Ectodermal cell (in vitro differentiated cells): ENCODE results near the gene CAPN5.

Experiments used
- H3K27ac ChIP-seq: 2 replicates; pipeline ENCODE4 v1.7.0; 2013; ENCODE audit warnings: mild to moderate bottlenecking, low read depth, low read length; ENCODE audit not compliant: insufficient read depth, poor library complexity, severe bottlenecking
- H3K27me3 ChIP-seq: 2 replicates; pipeline ENCODE4 v1.7.0; 2013; ENCODE audit warnings: mild to moderate bottlenecking, low read length; ENCODE audit not compliant: insufficient read depth, control insufficient read depth, poor library complexity, severe bottlenecking
- H3K36me3 ChIP-seq: one replicate; pipeline ENCODE4 v1.7.0; 2013; ENCODE audit warnings: low read length; ENCODE audit not compliant: control insufficient read depth, insufficient read depth
- H3K4me1 ChIP-seq: one replicate; pipeline ENCODE4 v1.7.0; 2013; ENCODE audit warnings: low read length; ENCODE audit not compliant: control insufficient read depth, insufficient read depth
- H3K4me3 ChIP-seq: 2 replicates; pipeline ENCODE4 v1.7.0; 2013; ENCODE audit warnings: low read depth, low read length, control low read depth; ENCODE audit not compliant: insufficient read depth
- H3K9me3 ChIP-seq: 2 replicates; pipeline ENCODE4 v1.7.0; 2013; ENCODE audit warnings: mild to moderate bottlenecking, low read length, moderate library complexity; ENCODE audit not compliant: control insufficient read depth
- WGBS, 2 experiments: methylation state at CpG; one replicate each; pipeline ENCODE4 v1.1.7; 2013; ENCODE audit warnings: missing lambda C conversion rate in 2 of 2; 5-methylcytosine and 5-hydroxymethylcytosine counted together

Gene CAPN5

GRCh38 chr11:77100166-77101042 lies 33.6 kb downstream of the CAPN5 start:
- Histone ChIP-seq H3K4me1 (peaks cover 3% of the 10 kb centered on the region), H3K9me3 (no peaks in the 10 kb centered on the region), H3K27ac (no peak overlapping the region), H3K4me3 (no peak overlapping the region), H3K36me3 (no peaks in the 10 kb centered on the region), H3K27me3 (no peaks in the 10 kb centered on the region)
- 92 to 93% methylated on average over 14 of the region's 14 CpGs for WGBS, 2 experiments

GRCh38 chr11:77101043-77101537 lies 34.3 kb downstream of the CAPN5 start:
- no peaks in the 10 kb centered on the region for H3K27me3 ChIP-seq
- WGBS, 2 experiments, result 92 to 97% methylated on average over 5 of the region's 5 CpGs
- no peaks in the 10 kb centered on the region for H3K4me1 ChIP-seq
- H3K9me3 ChIP-seq, result no peaks in the 10 kb centered on the region
- H3K4me3 ChIP-seq, result no peak overlapping the region
- no peak overlapping the region for H3K27ac ChIP-seq
- H3K36me3 ChIP-seq, result no peaks in the 10 kb centered on the region

- no peak within 1 kb of the TSS for H3K4me3 ChIP-seq
Observed at GRCh38 chr11:77102246-77103210, 35.8 kb downstream of the CAPN5 start, which contains the start of gene OMP. Gene OMP, plus strand, starts transcription at chr11:77102840. Its CDS starts 0 bp downstream, at chr11:77102840.

DNA sequence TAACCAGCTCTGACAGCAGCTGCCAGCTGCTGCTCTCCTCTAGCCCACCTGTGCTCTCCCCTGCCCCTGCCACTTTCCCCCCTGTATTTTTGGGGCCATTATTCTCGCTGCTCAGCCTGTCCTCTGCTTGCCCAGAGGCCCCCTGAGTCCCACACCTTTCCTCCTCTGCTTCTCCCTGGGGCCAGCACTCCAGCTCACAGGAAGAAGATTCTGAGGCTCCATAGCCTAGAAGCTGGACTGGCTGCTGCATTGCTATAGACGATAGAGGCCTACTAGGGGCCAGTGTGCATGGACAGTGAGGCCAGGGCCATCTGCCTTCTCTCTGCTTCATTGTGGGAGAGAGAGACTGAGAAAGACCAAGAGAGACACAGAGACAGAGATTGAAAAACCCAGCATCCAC lies 36.5 kb downstream of the CAPN5 start:
- H3K36me3 ChIP-seq, result no peaks in the 10 kb centered on the region
- 89 to 93% methylated on average over 2 of the region's 2 CpGs for WGBS, 2 experiments
- no peaks in the 10 kb centered on the region for H3K4me1 ChIP-seq
- H3K9me3 ChIP-seq, result no peaks in the 10 kb centered on the region
- H3K27me3 ChIP-seq, result no peaks in the 10 kb centered on the region
- no peak overlapping the region for H3K4me3 ChIP-seq
- no peak overlapping the region for H3K27ac ChIP-seq

More at GRCh38 chr11:77102246-77103210, 35.8 kb downstream of the CAPN5 start, which contains the start of gene OMP:
- H3K27ac ChIP-seq, result no peak within 1 kb of the TSS
- H3K36me3 ChIP-seq, result no peaks in the 10 kb centered on the region
- H3K4me1 ChIP-seq, result no peaks in the 10 kb centered on the region
- H3K9me3 ChIP-seq, result no peaks in the 10 kb centered on the region
- whole genome bisulfite sequencing, 2 experiments, result 95% methylated on average over 37 of the region's 37 CpGs
- no peaks in the 10 kb centered on the region for H3K27me3 ChIP-seq

DNA sequence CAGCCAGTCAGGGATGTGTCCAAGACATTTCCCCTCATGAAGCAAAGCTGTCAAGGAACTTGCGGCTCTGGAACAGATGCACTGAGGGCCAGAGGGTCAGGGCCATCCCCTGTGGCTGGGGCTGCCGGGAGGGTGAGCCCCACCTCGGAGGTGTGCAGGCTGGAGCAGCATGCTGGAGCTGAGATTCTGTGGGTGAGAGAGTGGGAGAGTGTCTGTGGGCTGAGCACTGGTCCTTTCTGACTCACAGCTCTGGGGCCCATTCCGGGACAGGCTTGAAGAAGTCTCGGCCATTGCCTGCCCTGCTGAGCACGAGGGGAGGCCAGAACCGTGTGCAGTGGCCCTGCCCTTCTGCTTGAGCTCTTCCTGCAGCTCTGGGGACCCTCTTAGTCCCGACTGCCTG lies 38.0 kb downstream of the CAPN5 start:
- 91 to 95% methylated on average over 8 of the region's 8 CpGs for whole genome bisulfite sequencing, 2 experiments
- Histone ChIP-seq H3K27ac (no peak overlapping the region), H3K27me3 (no peaks in the 10 kb centered on the region), H3K4me1 (no peaks in the 10 kb centered on the region), H3K36me3 (no peaks in the 10 kb centered on the region), H3K9me3 (no peaks in the 10 kb centered on the region), H3K4me3 (no peak overlapping the region)

- Histone ChIP-seq H3K27me3 (no peaks in the 10 kb centered on the region), H3K36me3 (no peaks in the 10 kb centered on the region), H3K27ac (no peak overlapping the region), H3K9me3 (no peaks in the 10 kb centered on the region), H3K4me3 (no peak overlapping the region), H3K4me1 (no peaks in the 10 kb centered on the region)
- WGBS, 2 experiments, result 90 to 91% methylated on average over 7 of the region's 7 CpGs
Observed at GRCh38 chr11:77106321-77106720, 39.5 kb downstream of the CAPN5 start.

GRCh38 chr11:77106759-77107158 lies 40.0 kb downstream of the CAPN5 start:
- H3K27ac ChIP-seq, result no peak overlapping the region
- H3K4me3 ChIP-seq, result no peak overlapping the region
- 95 to 96% methylated on average over 13 of the region's 13 CpGs for WGBS, 2 experiments
- H3K4me1 ChIP-seq, result no peaks in the 10 kb centered on the region
- H3K9me3 ChIP-seq, result no peaks in the 10 kb centered on the region
- H3K27me3 ChIP-seq, result no peaks in the 10 kb centered on the region
- no peaks in the 10 kb centered on the region for H3K36me3 ChIP-seq

DNA sequence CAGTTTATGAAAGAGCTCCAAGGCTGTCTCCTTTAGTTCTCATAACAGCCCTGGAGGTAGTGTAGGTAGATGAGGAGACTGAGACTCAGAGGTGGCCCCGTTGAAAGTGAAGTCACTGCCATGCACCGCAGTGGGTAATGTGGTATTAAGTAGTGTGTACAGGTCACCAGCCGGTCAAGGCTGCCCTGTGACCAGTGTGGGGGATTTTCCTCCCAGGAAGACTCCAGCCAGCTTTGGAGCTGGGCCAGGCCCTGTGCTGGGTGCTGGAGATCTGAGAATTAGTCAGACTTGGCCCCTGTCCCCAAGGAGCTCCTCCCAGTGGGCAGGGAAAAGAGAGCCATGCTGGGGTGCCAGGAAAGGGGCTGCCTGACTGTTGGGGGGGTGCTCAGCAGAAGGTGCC lies 41.2 kb downstream of the CAPN5 start:
- Histone ChIP-seq H3K36me3 (no peaks in the 10 kb centered on the region), H3K9me3 (no peaks in the 10 kb centered on the region), H3K27me3 (no peaks in the 10 kb centered on the region), H3K4me1 (peaks cover 2% of the 10 kb centered on the region), H3K27ac (no peak overlapping the region), H3K4me3 (no peak overlapping the region)
- 93 to 97% methylated on average over 3 of the region's 3 CpGs for WGBS, 2 experiments

DNA sequence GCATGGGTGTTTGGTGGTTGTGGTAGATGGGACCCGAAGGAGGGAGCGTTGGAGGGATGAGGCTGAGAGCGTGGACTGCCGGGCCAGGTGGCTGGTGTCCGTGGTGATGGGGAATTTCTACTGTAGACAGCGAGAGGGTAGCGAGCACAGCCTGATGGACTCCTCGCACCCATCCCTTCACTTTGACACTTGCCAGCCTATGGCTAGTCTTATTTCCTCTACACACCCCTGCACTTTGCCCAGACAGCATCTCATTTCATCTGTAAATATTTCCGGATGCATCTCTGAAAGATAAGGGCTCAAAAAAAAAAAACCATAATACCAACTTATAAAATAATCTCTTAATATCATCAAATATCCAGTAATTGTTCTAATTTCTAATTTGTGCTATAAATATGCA lies 41.7 kb downstream of the CAPN5 start:
- H3K4me3 ChIP-seq, result no peak overlapping the region
- H3K36me3 ChIP-seq, result no peaks in the 10 kb centered on the region
- peaks cover 3% of the 10 kb centered on the region for H3K4me1 ChIP-seq
- H3K27ac ChIP-seq, result no peak overlapping the region
- H3K27me3 ChIP-seq, result no peaks in the 10 kb centered on the region
- whole genome bisulfite sequencing, 2 experiments, result 90 to 93% methylated on average over 9 of the region's 9 CpGs
- no peaks in the 10 kb centered on the region for H3K9me3 ChIP-seq
